Inflammatory macrophage (primary cell): Measurements from ENCODE around the gene MMP1.

Experiments used
- DNase-seq, 2 donors: peaks; one replicate each; pipeline ENCODE4 v3.0.0-alpha.2; 2020 to 2022
- total RNA-seq, 18 experiments: gene quantifications; one replicate each; lab custom pipeline; 2026; ENCODE audit warnings: mixed read lengths in 6 of 18, inconsistent platforms in 2 of 18; lab: John Stamatoyannopoulos, UW

MMP1 gene
- 0 to 2.5 (median 0.08) reads per million in 18 experiments for total RNA-seq

GRCh38 chr11:102798012-102798746, at the start of gene MMP1:
TSS of gene MMP1 (minus strand) at chr11:102798160. CDS start at chr11:102798092, 68 bp downstream.
- no peak for DNase-seq

GRCh38 chr11:102846292-102846691, 48.3 kb upstream of the MMP1 start:
- no peak for DNase-seq

GRCh38 chr11:102843489-102843888, 45.5 kb upstream of the MMP1 start, which contains the start of gene MMP3:
TSS of gene MMP3 (minus strand) at chr11:102843609. CDS start at chr11:102843546, 63 bp downstream.
- no peak for DNase-seq

GRCh38 chr11:102842930-102843329, 45.0 kb upstream of the MMP1 start:
- DNase-seq: no peak

GRCh38 chr11:102840018-102840417, 42.1 kb upstream of the MMP1 start:
- DNase-seq: no peak

GRCh38 chr11:102837646-102838045, 39.7 kb upstream of the MMP1 start:
- no peak for DNase-seq

- DNase-seq: no peak
Observed at GRCh38 chr11:102837156-102837555, 39.2 kb upstream of the MMP1 start.

- no peak for DNase-seq
Observed at GRCh38 chr11:102836290-102836875, 38.4 kb upstream of the MMP1 start.

- DNase-seq: no peak
Observed at GRCh38 chr11:102833731-102834130, 35.8 kb upstream of the MMP1 start.

GRCh38 chr11:102832612-102833011, 34.7 kb upstream of the MMP1 start:
- DNase-seq: no peak

GRCh38 chr11:102831489-102832440, 33.8 kb upstream of the MMP1 start:
- DNase-seq: peak in 1 of 2 donors; percentile 28

- no peak for DNase-seq
Observed at GRCh38 chr11:102831128-102831488, 33.1 kb upstream of the MMP1 start.

- peak in 1 of 2 donors; percentile 1 for DNase-seq
Observed at GRCh38 chr11:102830001-102830727, 32.2 kb upstream of the MMP1 start.

- DNase-seq: no peak
Observed at GRCh38 chr11:102829316-102830000, 31.5 kb upstream of the MMP1 start.

GRCh38 chr11:102824556-102824955, 26.6 kb upstream of the MMP1 start:
- DNase-seq: peak; percentile 14 to 73

GRCh38 chr11:102819491-102819890, 21.5 kb upstream of the MMP1 start:
- no peak for DNase-seq

- DNase-seq: no peak
Observed at GRCh38 chr11:102813484-102813883, 15.5 kb upstream of the MMP1 start.

GRCh38 chr11:102812188-102812587, 14.2 kb upstream of the MMP1 start:
- no peak for DNase-seq

- DNase-seq: peak in 1 of 2 donors; percentile 3
Observed at GRCh38 chr11:102810950-102811660, 13.1 kb upstream of the MMP1 start.

GRCh38 chr11:102809971-102810370, 12.0 kb upstream of the MMP1 start:
- no peak for DNase-seq

GRCh38 chr11:102807921-102808320, 10.0 kb upstream of the MMP1 start:
- peak in 1 of 2 donors; percentile 15 for DNase-seq
